ENCODE data around the gene APOBEC3B.
"Not testable (repeated sequence)": the region's sequence is repeated elsewhere in the genome, so short reads cannot be mapped to it uniquely, and the experiment has no call there.

The APOBEC3B gene

GRCh38 chr22:39012533-39013511, 30.7 kb downstream of the APOBEC3B start:
- Histone ChIP-seq H3K4me3 (ENCODE audit: low read length) (no peak overlapping the region), H3K4me1 (ENCODE audit: control insufficient read depth, low read depth, low read length) (peaks cover 22% of the 10 kb centered on the region), H3K9me3 (ENCODE audit: control insufficient read depth, low read depth, low read length) (no peaks in the 10 kb centered on the region), H3K27me3 (ENCODE audit: control insufficient read depth, insufficient read depth, low read length) (no peaks in the 10 kb centered on the region), H3K27ac (ENCODE audit: low read length) (no peak overlapping the region), H3K9ac (ENCODE audit: low read length) (no peak overlapping the region), H3K36me3 (ENCODE audit: control insufficient read depth, low read depth, low read length) (no peaks in the 10 kb centered on the region)

GRCh38 chr22:39013561-39013941, 31.4 kb downstream of the APOBEC3B start:
- peak overlapping the region; percentile 42 for H3K4me3 ChIP-seq (ENCODE audit: low read length)

GRCh38 chr22:39013942-39014722, 32.0 kb downstream of the APOBEC3B start, which contains the start of gene APOBEC3C:
Gene APOBEC3C (plus strand): TSS chr22:39014257. CDS start chr22:39014363, 106 bp downstream.
- H3K9ac ChIP-seq (ENCODE audit: low read length) = peak within 1 kb of the TSS; percentile 52
- H3K4me1 ChIP-seq (ENCODE audit: control insufficient read depth, low read depth, low read length) = peaks cover 32% of the 10 kb centered on the region
- H3K36me3 ChIP-seq (ENCODE audit: control insufficient read depth, low read depth, low read length) = no peaks in the 10 kb centered on the region
- no peaks in the 10 kb centered on the region for H3K9me3 ChIP-seq (ENCODE audit: control insufficient read depth, low read depth, low read length)
- H3K27ac ChIP-seq (ENCODE audit: low read length) = peak within 1 kb of the TSS; percentile 39
- peak within 1 kb of the TSS; percentile 42 for H3K4me3 ChIP-seq (ENCODE audit: low read length)
- H3K27me3 ChIP-seq (ENCODE audit: control insufficient read depth, insufficient read depth, low read length) = no peaks in the 10 kb centered on the region

More at GRCh38 chr22:39013561-39013941, 31.4 kb downstream of the APOBEC3B start:
- Histone ChIP-seq H3K9ac (ENCODE audit: low read length) (peak overlapping the region; percentile 52), H3K4me1 (ENCODE audit: control insufficient read depth, low read depth, low read length) (peaks cover 27% of the 10 kb centered on the region)
- H3K9me3 ChIP-seq (ENCODE audit: control insufficient read depth, low read depth, low read length); H3K27ac ChIP-seq (ENCODE audit: low read length); H3K36me3 ChIP-seq (ENCODE audit: control insufficient read depth, low read depth, low read length); H3K27me3 ChIP-seq (ENCODE audit: control insufficient read depth, insufficient read depth, low read length): not testable (repeated sequence)

- not testable (repeated sequence) for H3K27ac ChIP-seq (ENCODE audit: low read length)
Measured at GRCh38 chr22:39014723-39015121, 32.6 kb downstream of the APOBEC3B start.

GRCh38 chr22:39016592-39016991, 34.4 kb downstream of the APOBEC3B start:
- Histone ChIP-seq H3K9me3 (ENCODE audit: control insufficient read depth, low read depth, low read length) (no peaks in the 10 kb centered on the region), H3K9ac (ENCODE audit: low read length) (no peak overlapping the region)

More at GRCh38 chr22:39014723-39015121, 32.6 kb downstream of the APOBEC3B start:
- not testable (repeated sequence) for H3K27me3 ChIP-seq (ENCODE audit: control insufficient read depth, insufficient read depth, low read length); H3K36me3 ChIP-seq (ENCODE audit: control insufficient read depth, low read depth, low read length); H3K9me3 ChIP-seq (ENCODE audit: control insufficient read depth, low read depth, low read length)
- Histone ChIP-seq H3K4me3 (ENCODE audit: low read length) (peak overlapping the region; percentile 42), H3K9ac (ENCODE audit: low read length) (peak overlapping the region; percentile 52), H3K4me1 (ENCODE audit: control insufficient read depth, low read depth, low read length) (peaks cover 35% of the 10 kb centered on the region)

GRCh38 chr22:39017596-39018365, 35.6 kb downstream of the APOBEC3B start:
- peaks cover 46% of the 10 kb centered on the region for H3K4me1 ChIP-seq (ENCODE audit: control insufficient read depth, low read depth, low read length)
- peak overlapping the region; percentile 48 for H3K27ac ChIP-seq (ENCODE audit: low read length)
- H3K9ac ChIP-seq (ENCODE audit: low read length) = peak overlapping the region; percentile 57
- H3K27me3 ChIP-seq (ENCODE audit: control insufficient read depth, insufficient read depth, low read length) = no peaks in the 10 kb centered on the region
- peak overlapping the region; percentile 57 for H3K4me3 ChIP-seq (ENCODE audit: low read length)
- H3K36me3 ChIP-seq (ENCODE audit: control insufficient read depth, low read depth, low read length) = no peaks in the 10 kb centered on the region
- H3K9me3 ChIP-seq (ENCODE audit: control insufficient read depth, low read depth, low read length) = no peaks in the 10 kb centered on the region

More at GRCh38 chr22:39016592-39016991, 34.4 kb downstream of the APOBEC3B start:
- H3K4me3 ChIP-seq (ENCODE audit: low read length) = no peak overlapping the region
- H3K27me3 ChIP-seq (ENCODE audit: control insufficient read depth, insufficient read depth, low read length) = no peaks in the 10 kb centered on the region
- no peaks in the 10 kb centered on the region for H3K36me3 ChIP-seq (ENCODE audit: control insufficient read depth, low read depth, low read length)
- peaks cover 43% of the 10 kb centered on the region for H3K4me1 ChIP-seq (ENCODE audit: control insufficient read depth, low read depth, low read length)
- H3K27ac ChIP-seq (ENCODE audit: low read length) = no peak overlapping the region

- peak overlapping the region; percentile 40 for H3K4me3 ChIP-seq (ENCODE audit: low read length)
- H3K27me3 ChIP-seq (ENCODE audit: control insufficient read depth, insufficient read depth, low read length); H3K27ac ChIP-seq (ENCODE audit: low read length); H3K36me3 ChIP-seq (ENCODE audit: control insufficient read depth, low read depth, low read length); H3K9me3 ChIP-seq (ENCODE audit: control insufficient read depth, low read depth, low read length); H3K9ac ChIP-seq (ENCODE audit: low read length): not testable (repeated sequence)
- H3K4me1 ChIP-seq (ENCODE audit: control insufficient read depth, low read depth, low read length) = peaks cover 33% of the 10 kb centered on the region
Measured at GRCh38 chr22:39020021-39020651, 38.0 kb downstream of the APOBEC3B start.

GRCh38 chr22:39021552-39022250, 39.6 kb downstream of the APOBEC3B start:
- Histone ChIP-seq H3K9me3 (ENCODE audit: control insufficient read depth, low read depth, low read length) (no peaks in the 10 kb centered on the region), H3K36me3 (ENCODE audit: control insufficient read depth, low read depth, low read length) (no peaks in the 10 kb centered on the region), H3K27me3 (ENCODE audit: control insufficient read depth, insufficient read depth, low read length) (no peaks in the 10 kb centered on the region), H3K9ac (ENCODE audit: low read length) (no peak overlapping the region), H3K4me1 (ENCODE audit: control insufficient read depth, low read depth, low read length) (peaks cover 30% of the 10 kb centered on the region), H3K4me3 (ENCODE audit: low read length) (no peak overlapping the region), H3K27ac (ENCODE audit: low read length) (no peak overlapping the region)

- H3K4me1 ChIP-seq (ENCODE audit: control insufficient read depth, low read depth, low read length) = peaks cover 11% of the 10 kb centered on the region
- no peak overlapping the region for H3K9ac ChIP-seq (ENCODE audit: low read length)
- H3K36me3 ChIP-seq (ENCODE audit: control insufficient read depth, low read depth, low read length) = no peaks in the 10 kb centered on the region
- H3K27me3 ChIP-seq (ENCODE audit: control insufficient read depth, insufficient read depth, low read length) = no peaks in the 10 kb centered on the region
- H3K9me3 ChIP-seq (ENCODE audit: control insufficient read depth, low read depth, low read length) = no peaks in the 10 kb centered on the region
- H3K4me3 ChIP-seq (ENCODE audit: low read length) = no peak overlapping the region
- H3K27ac ChIP-seq (ENCODE audit: low read length) = no peak overlapping the region
Measured at GRCh38 chr22:39024519-39025308, 42.6 kb downstream of the APOBEC3B start.

All from iPS-18a (cell line).